Mammary epithelial cell (primary cell): ENCODE measurements around the gene CNTNAP2.

ENCODE experiments used
- EZH2 ChIP-seq: IDR thresholded peaks from 2 replicates; pipeline ENCODE4 v1.6.1; 2012; ENCODE audit warnings: low read length, inconsistent platforms, borderline replicate concordance
- TF ChIP-seq, protein P1 (sequence below), 2 donors: IDR thresholded peaks in 1 of 2; conservative IDR thresholded peaks in 1 of 2; 2 replicates each; pipeline ENCODE4 v1.5.1; 2011 to 2012; ENCODE audit warnings: inconsistent platforms in 2 of 2, low read length in 2 of 2, mild to moderate bottlenecking in 2 of 2, control low read depth in 1 of 2, low read depth in 1 of 2; ENCODE audit not compliant: insufficient read depth in 1 of 2; ENCODE audit errors: extremely low read depth in 1 of 2

DNA sequence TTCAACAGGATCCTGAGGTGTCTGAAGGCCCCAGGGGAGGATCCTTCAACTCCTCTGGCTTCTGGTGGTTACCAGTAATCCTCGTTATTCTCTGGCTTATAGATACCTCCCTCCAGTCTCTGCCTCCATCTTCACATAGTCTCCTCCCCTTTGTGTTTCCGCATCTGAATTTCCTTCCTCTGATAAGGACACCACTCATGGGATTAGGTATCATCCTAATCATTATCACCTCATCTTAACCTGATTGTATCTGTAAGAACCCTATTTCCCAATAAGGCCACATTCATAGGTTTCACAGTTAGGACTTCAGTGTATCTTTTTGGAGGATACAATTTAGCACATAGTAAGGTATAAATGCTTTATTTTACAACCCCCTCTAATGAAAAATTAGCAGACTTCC is 1189.2 kb downstream of the CNTNAP2 start:
- TF ChIP-seq, protein P1, sequence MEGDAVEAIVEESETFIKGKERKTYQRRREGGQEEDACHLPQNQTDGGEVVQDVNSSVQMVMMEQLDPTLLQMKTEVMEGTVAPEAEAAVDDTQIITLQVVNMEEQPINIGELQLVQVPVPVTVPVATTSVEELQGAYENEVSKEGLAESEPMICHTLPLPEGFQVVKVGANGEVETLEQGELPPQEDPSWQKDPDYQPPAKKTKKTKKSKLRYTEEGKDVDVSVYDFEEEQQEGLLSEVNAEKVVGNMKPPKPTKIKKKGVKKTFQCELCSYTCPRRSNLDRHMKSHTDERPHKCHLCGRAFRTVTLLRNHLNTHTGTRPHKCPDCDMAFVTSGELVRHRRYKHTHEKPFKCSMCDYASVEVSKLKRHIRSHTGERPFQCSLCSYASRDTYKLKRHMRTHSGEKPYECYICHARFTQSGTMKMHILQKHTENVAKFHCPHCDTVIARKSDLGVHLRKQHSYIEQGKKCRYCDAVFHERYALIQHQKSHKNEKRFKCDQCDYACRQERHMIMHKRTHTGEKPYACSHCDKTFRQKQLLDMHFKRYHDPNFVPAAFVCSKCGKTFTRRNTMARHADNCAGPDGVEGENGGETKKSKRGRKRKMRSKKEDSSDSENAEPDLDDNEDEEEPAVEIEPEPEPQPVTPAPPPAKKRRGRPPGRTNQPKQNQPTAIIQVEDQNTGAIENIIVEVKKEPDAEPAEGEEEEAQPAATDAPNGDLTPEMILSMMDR (conservative IDR thresholded peaks at IDR 0.05 in 1 of 2, IDR thresholded peaks at IDR 0.05 in 1 of 2; ENCODE audit: extremely low read depth in 1 of 2, insufficient read depth in 1 of 2, low read depth in 1 of 2, low read length in 2 of 2): no peak
- no peak for TF ChIP-seq EZH2
